OCI-LY7 (cell line): ENCODE measurements around the gene GYPB.
"Not testable (repeated sequence)": the region's sequence is repeated elsewhere in the genome, so short reads cannot be mapped to it uniquely, and the experiment has no call there.

ENCODE experiments used
- EZH2phosphoT487 ChIP-seq: fragments of 200-600 bp; sonication (generic); IDR thresholded peaks from 2 replicates; pipeline ENCODE4 v1.6.1; 2018; ENCODE audit warnings: low read depth, borderline replicate concordance, mild to moderate bottlenecking, mixed run types, antibody characterized with exemption, low read length, moderate library complexity, mixed read lengths
- TF ChIP-seq, protein P1 (sequence below): fragments of 200-600 bp; sonication (generic); conservative IDR thresholded peaks from 2 replicates; pipeline ENCODE4 v1.5.1; 2014; ENCODE audit warnings: mild to moderate bottlenecking, antibody characterized with exemption, low read length, moderate library complexity, mixed read lengths

DNA sequence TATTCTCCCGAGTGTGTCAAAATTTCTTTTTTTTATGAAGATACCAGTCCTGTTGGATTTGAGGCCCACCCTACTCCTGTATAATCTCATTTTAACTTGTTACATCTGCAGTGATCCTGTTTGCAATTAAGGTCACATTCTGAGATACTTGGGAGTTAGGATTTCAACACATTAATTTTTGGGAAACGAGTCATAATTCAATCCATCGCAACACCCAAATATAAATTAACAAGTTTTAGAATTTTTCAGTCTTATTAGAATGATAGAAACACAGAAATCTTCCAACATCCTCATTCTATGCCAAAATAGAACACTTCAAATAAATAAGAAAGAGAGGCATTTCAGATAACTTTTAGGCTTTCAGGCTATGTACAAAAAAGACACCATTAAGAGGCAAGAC is 36.2 kb upstream of the GYPB start:
- TF ChIP-seq, protein P1, sequence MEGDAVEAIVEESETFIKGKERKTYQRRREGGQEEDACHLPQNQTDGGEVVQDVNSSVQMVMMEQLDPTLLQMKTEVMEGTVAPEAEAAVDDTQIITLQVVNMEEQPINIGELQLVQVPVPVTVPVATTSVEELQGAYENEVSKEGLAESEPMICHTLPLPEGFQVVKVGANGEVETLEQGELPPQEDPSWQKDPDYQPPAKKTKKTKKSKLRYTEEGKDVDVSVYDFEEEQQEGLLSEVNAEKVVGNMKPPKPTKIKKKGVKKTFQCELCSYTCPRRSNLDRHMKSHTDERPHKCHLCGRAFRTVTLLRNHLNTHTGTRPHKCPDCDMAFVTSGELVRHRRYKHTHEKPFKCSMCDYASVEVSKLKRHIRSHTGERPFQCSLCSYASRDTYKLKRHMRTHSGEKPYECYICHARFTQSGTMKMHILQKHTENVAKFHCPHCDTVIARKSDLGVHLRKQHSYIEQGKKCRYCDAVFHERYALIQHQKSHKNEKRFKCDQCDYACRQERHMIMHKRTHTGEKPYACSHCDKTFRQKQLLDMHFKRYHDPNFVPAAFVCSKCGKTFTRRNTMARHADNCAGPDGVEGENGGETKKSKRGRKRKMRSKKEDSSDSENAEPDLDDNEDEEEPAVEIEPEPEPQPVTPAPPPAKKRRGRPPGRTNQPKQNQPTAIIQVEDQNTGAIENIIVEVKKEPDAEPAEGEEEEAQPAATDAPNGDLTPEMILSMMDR, result not testable (repeated sequence)
- not testable (repeated sequence) for TF ChIP-seq EZH2phosphoT487
